KMS-11 (cell line): ENCODE measurements around the gene COL15A1.

ENCODE experiments used
- H2AFZ ChIP-seq: fragments of 200-600 bp; sonication (generic); 2 replicates; pipeline ENCODE4 v1.6.1; 2016; ENCODE audit warnings: antibody characterized with exemption, mixed run types, low read depth
- H3K27ac ChIP-seq: fragments of 200-600 bp; sonication (generic); 2 replicates; pipeline ENCODE4 v1.6.1; 2016; ENCODE audit warnings: mild to moderate bottlenecking, mixed run types
- H3K27me3 ChIP-seq: fragments of 200-600 bp; sonication (generic); 2 replicates; pipeline ENCODE4 v1.6.1; 2017; ENCODE audit warnings: mild to moderate bottlenecking, low read depth, mixed run types, moderate library complexity; ENCODE audit not compliant: insufficient read depth
- H3K36me3 ChIP-seq: fragments of 200-600 bp; sonication (generic); 2 replicates; pipeline ENCODE4 v1.6.1; 2017; ENCODE audit warnings: mild to moderate bottlenecking, mixed run types; ENCODE audit not compliant: insufficient read depth
- H3K4me1 ChIP-seq: fragments of 200-600 bp; sonication (generic); 2 replicates; pipeline ENCODE4 v1.6.1; 2016; ENCODE audit warnings: mild to moderate bottlenecking, low read depth, mixed run types; ENCODE audit not compliant: poor library complexity, severe bottlenecking
- H3K4me2 ChIP-seq: fragments of 200-600 bp; sonication (generic); 2 replicates; pipeline ENCODE4 v1.7.0; 2016; ENCODE audit warnings: mild to moderate bottlenecking, mixed run types
- H3K4me3 ChIP-seq: fragments of 200-600 bp; sonication (generic); IDR thresholded peaks from 2 replicates; pipeline ENCODE4 v1.6.1; 2017; ENCODE audit warnings: low read depth, low read length, mixed read lengths; ENCODE audit not compliant: insufficient read depth
- H3K79me2 ChIP-seq: fragments of 200-600 bp; sonication (generic); 2 replicates; pipeline ENCODE4 v1.6.1; 2016; ENCODE audit warnings: low read depth, mixed run types; ENCODE audit not compliant: insufficient read depth
- H3K9ac ChIP-seq: fragments of 200-600 bp; sonication (generic); 2 replicates; pipeline ENCODE4 v1.6.1; 2016; ENCODE audit warnings: mild to moderate bottlenecking, mixed run types
- H4K20me1 ChIP-seq: fragments of 200-600 bp; sonication (generic); 2 replicates; pipeline ENCODE4 v1.6.1; 2016; ENCODE audit warnings: mild to moderate bottlenecking, mixed run types; ENCODE audit not compliant: insufficient read depth
- CTCF ChIP-seq: fragments of 200-600 bp; sonication (generic); conservative IDR thresholded peaks from 2 replicates; pipeline ENCODE4 v1.6.1; 2017; ENCODE audit warnings: low read depth, mild to moderate bottlenecking, antibody characterized with exemption, low read length, moderate library complexity, mixed read lengths

Gene COL15A1

GRCh38 chr9:99035313-99035712 is 91.6 kb downstream of the COL15A1 start:
- H3K27ac ChIP-seq, result peak overlapping the region; percentile 55
- no peak overlapping the region for H3K9ac ChIP-seq
- peaks cover 83% of the 10 kb centered on the region for H3K4me1 ChIP-seq
- no peaks in the 10 kb centered on the region for H3K79me2 ChIP-seq
- no peaks in the 10 kb centered on the region; the same call in 1 of the 2 replicates for H3K36me3 ChIP-seq
- H3K4me3 ChIP-seq, result no peak overlapping the region
- H3K4me2 ChIP-seq, result peak overlapping the region; percentile 71
- TF ChIP-seq CTCF, result no peak
- H2AFZ ChIP-seq, result peak overlapping the region; percentile 36; the same call in 1 of the 2 replicates
- no peaks in the 10 kb centered on the region for H4K20me1 ChIP-seq
- H3K27me3 ChIP-seq, result no peaks in the 10 kb centered on the region

GRCh38 chr9:99037769-99038483 is 94.2 kb downstream of the COL15A1 start:
- Histone ChIP-seq H3K27me3 (no peaks in the 10 kb centered on the region), H3K27ac (no peak overlapping the region), H3K4me1 (peaks cover 67% of the 10 kb centered on the region), H3K36me3 (no peaks in the 10 kb centered on the region), H3K4me2 (no peak overlapping the region), H3K4me3 (no peak overlapping the region), H3K9ac (no peak overlapping the region), H4K20me1 (no peaks in the 10 kb centered on the region), H2AFZ (no peak overlapping the region), H3K79me2 (no peaks in the 10 kb centered on the region)
- no peak for TF ChIP-seq CTCF

- no peak for TF ChIP-seq CTCF
- H3K9ac ChIP-seq, result no peak overlapping the region
- no peaks in the 10 kb centered on the region for H3K27me3 ChIP-seq
- no peak overlapping the region for H3K4me2 ChIP-seq
- H3K4me1 ChIP-seq, result peaks cover 62% of the 10 kb centered on the region
- H3K36me3 ChIP-seq, result no peaks in the 10 kb centered on the region
- H3K27ac ChIP-seq, result no peak overlapping the region
- no peaks in the 10 kb centered on the region for H4K20me1 ChIP-seq
- H3K79me2 ChIP-seq, result no peaks in the 10 kb centered on the region
- no peak overlapping the region for H2AFZ ChIP-seq
- no peak overlapping the region for H3K4me3 ChIP-seq
Measured at GRCh38 chr9:99038484-99038820, 94.7 kb downstream of the COL15A1 start.

GRCh38 chr9:99039505-99040182 is 95.9 kb downstream of the COL15A1 start:
- Histone ChIP-seq H3K27me3 (no peaks in the 10 kb centered on the region), H3K4me1 (peaks cover 50% of the 10 kb centered on the region), H3K4me2 (peak overlapping the region; percentile 38; the same call in 1 of the 2 replicates), H3K9ac (no peak overlapping the region), H3K36me3 (no peaks in the 10 kb centered on the region), H3K79me2 (no peaks in the 10 kb centered on the region), H2AFZ (peak overlapping the region; percentile 40; the same call in 1 of the 2 replicates), H3K27ac (peak overlapping the region; percentile 20; the same call in 1 of the 2 replicates), H3K4me3 (no peak overlapping the region), H4K20me1 (no peaks in the 10 kb centered on the region)
- TF ChIP-seq CTCF, result no peak
